Stimulated activated CD8-positive, alpha-beta memory T cell treated with anti-CD3 and anti-CD28 coated beads, Interleukin-12 subunit alpha, Interleukin-12 subunit beta, amount 100 ng/mL, for 24 hours (primary cell): ENCODE measurements around the gene RNF175.

Experiments
- DNase-seq: peaks from one replicate; pipeline ENCODE4 v3.0.0-alpha.2; 2020; ENCODE audit errors: extremely low read depth

RNF175 gene

GRCh38 chr4:153748378-153748777, 11.4 kb downstream of the RNF175 start:
- DNase-seq: no peak

- no peak for DNase-seq
These were observed 12.3 kb downstream of the RNF175 start for GRCh38 chr4:153747406-153747955.

GRCh38 chr4:153745651-153746050, 14.2 kb downstream of the RNF175 start:
- DNase-seq: no peak

GRCh38 chr4:153741541-153741940, 18.3 kb downstream of the RNF175 start:
- no peak for DNase-seq

- DNase-seq: no peak
These were observed 23.8 kb downstream of the RNF175 start for GRCh38 chr4:153735906-153736461.

GRCh38 chr4:153733751-153734448, 25.9 kb downstream of the RNF175 start:
- no peak for DNase-seq

GRCh38 chr4:153731239-153731638, 28.6 kb downstream of the RNF175 start:
- DNase-seq: no peak

- DNase-seq: no peak
These were observed 29.9 kb downstream of the RNF175 start for GRCh38 chr4:153729895-153730294.

- DNase-seq: no peak
These were observed 31.2 kb downstream of the RNF175 start for GRCh38 chr4:153728660-153729059.

GRCh38 chr4:153728151-153728550, 31.7 kb downstream of the RNF175 start:
- no peak for DNase-seq

GRCh38 chr4:153725831-153726154, 34.0 kb downstream of the RNF175 start:
- no peak for DNase-seq

- DNase-seq: no peak
These were observed 34.5 kb downstream of the RNF175 start for GRCh38 chr4:153725136-153725830.

- no peak for DNase-seq
These were observed 35.2 kb downstream of the RNF175 start for GRCh38 chr4:153724606-153725005.

GRCh38 chr4:153722036-153722435, 37.8 kb downstream of the RNF175 start:
- no peak for DNase-seq

- DNase-seq: no peak
These were observed 45.8 kb downstream of the RNF175 start for GRCh38 chr4:153713866-153714646.

GRCh38 chr4:153710681-153711080, 49.1 kb downstream of the RNF175 start:
- no peak for DNase-seq

GRCh38 chr4:153706519-153706918, 53.3 kb downstream of the RNF175 start:
- no peak for DNase-seq

GRCh38 chr4:153705743-153706468, 53.9 kb downstream of the RNF175 start:
- DNase-seq: no peak

- DNase-seq: no peak
These were observed 55.3 kb downstream of the RNF175 start for GRCh38 chr4:153704522-153704921.

GRCh38 chr4:153684971-153685371, 74.9 kb downstream of the RNF175 start:
- no peak for DNase-seq

GRCh38 chr4:153684182-153684970, 75.4 kb downstream of the RNF175 start, which contains the start of gene TLR2:
Gene TLR2 (plus strand): TSS chr4:153684280. CDS start chr4:153702908, 18,628 bp downstream.
- DNase-seq: no peak
